ENCODE data around the gene ZBED4.

- no peak for TF ChIP-seq CTCF (IDR thresholded peaks at IDR 0.05; ENCODE audit: insufficient read depth, low read length, poor library complexity, severe bottlenecking)
- no peak for TF ChIP-seq EZH2phosphoT487 (conservative IDR thresholded peaks at IDR 0.05; ENCODE audit: low read length)
Measured at GRCh38 chr22:49900441-49901230, 47.0 kb downstream of the ZBED4 start.
